Activated T-helper 2 cell treated with anti-CD3 and anti-CD28 coated beads, Interferon-gamma antibody, Interleukin-2, Interleukin-4, amounts not matched to agents 10 μg/mL and 5 μg/mL and 100 μg/mL, durations not matched to agents 14 hours and 24 hours and 36 hours (primary cell): ENCODE measurements around the gene LCK. TPM values are rescaled to one million over a fixed set of nuclear protein-coding genes. Genes with fewer than 3 reads are reported as not detected.
A peak's percentile ranks its signal among the peaks of the same experiment; 100 is the strongest.
"Not testable (repeated sequence)": the region's sequence is repeated elsewhere in the genome, so short reads cannot be mapped to it uniquely, and the experiment has no call there.

Experiments used
- DNase-seq: peaks from one replicate; pipeline ENCODE4 v3.0.0; 2021; ENCODE audit warnings: low spot score
- H3K27ac Mint-ChIP-seq: one replicate; pipeline ENCODE4 v1.8.0; 2021; ENCODE audit warnings: mixed read lengths
- H3K27me3 Mint-ChIP-seq: one replicate; pipeline ENCODE4 v1.8.0; 2021; ENCODE audit warnings: low read depth, mixed read lengths
- H3K36me3 Mint-ChIP-seq: one replicate; pipeline ENCODE4 v1.8.0; 2021; ENCODE audit warnings: low read depth, mixed read lengths
- H3K4me1 Mint-ChIP-seq: one replicate; pipeline ENCODE4 v1.8.0; 2021; ENCODE audit warnings: low read depth, mixed read lengths
- H3K4me3 Mint-ChIP-seq: one replicate; pipeline ENCODE4 v1.8.0; 2021; ENCODE audit warnings: low read depth, mild to moderate bottlenecking, moderate library complexity, mixed read lengths
- H3K9me3 Mint-ChIP-seq: one replicate; pipeline ENCODE4 v1.8.0; 2021; ENCODE audit warnings: mixed read lengths
- intact Hi-C: fragments of 100-400 bp; cut with micrococcal nuclease; formaldehyde crosslinking; loops from one replicate; pipeline ENCODE4 v1.15.1; 2023
- total RNA-seq: library from RNA; stranded (reverse); gene quantifications from 2 replicates; pipeline ENCODE4 v1.2.3, GENCODE V29; 2022

The LCK gene
- total RNA-seq, 1 donor from 2014 or later: 221 TPM

- H3K4me3 Mint-ChIP-seq: peak overlapping the region; percentile 94
- peak overlapping the region; percentile 99 for H3K27ac Mint-ChIP-seq
- no peaks in the 10 kb centered on the region for H3K27me3 Mint-ChIP-seq
- DNase-seq: no peak
- peaks cover 28% of the 10 kb centered on the region for H3K4me1 Mint-ChIP-seq
- no peaks in the 10 kb centered on the region for H3K9me3 Mint-ChIP-seq
- intact Hi-C loops: loop anchor here (2.0 to 5.0 kb wide), 3 partner anchors 36 to 68 kb away; partner anchors contain the start of genes EIF3I, MARCKSL1 and TMEM234
- H3K36me3 Mint-ChIP-seq: peaks cover 35% of the 10 kb centered on the region
These were observed 40.2 kb downstream of the LCK start for GRCh38 chr1:32291145-32291707.

- Mint-ChIP-seq H3K4me1 (peaks cover 34% of the 10 kb centered on the region), H3K27ac (peak within 1 kb of the TSS; percentile 99), H3K4me3 (peak within 1 kb of the TSS; percentile 94), H3K36me3 (peaks cover 36% of the 10 kb centered on the region), H3K9me3 (no peaks in the 10 kb centered on the region), H3K27me3 (no peaks in the 10 kb centered on the region)
- DNase-seq: peak; percentile 96
- intact Hi-C loops: loop anchor here (2.0 to 5.0 kb wide), 3 partner anchors 37 to 69 kb away; partner anchors contain the start of genes EIF3I, MARCKSL1 and TMEM234
These were observed 40.9 kb downstream of the LCK start, which contains the start of gene HDAC1 for GRCh38 chr1:32291708-32292538. HDAC1 (plus strand) TSS chr1:32292083; CDS start chr1:32292170, 87 bp downstream.

- Mint-ChIP-seq H3K4me1 (peaks cover 31% of the 10 kb centered on the region), H3K36me3 (peaks cover 55% of the 10 kb centered on the region)
- H3K27ac Mint-ChIP-seq, H3K27me3 Mint-ChIP-seq, intact Hi-C loops, H3K9me3 Mint-ChIP-seq, DNase-seq, H3K4me3 Mint-ChIP-seq: not testable (repeated sequence)
These were observed 47.1 kb downstream of the LCK start for GRCh38 chr1:32298211-32298610.

- no peak for DNase-seq
- intact Hi-C loops: no loop called here
- Mint-ChIP-seq H3K36me3 (peaks cover 66% of the 10 kb centered on the region), H3K4me3 (no peak overlapping the region), H3K27ac (no peak overlapping the region), H3K27me3 (no peaks in the 10 kb centered on the region), H3K9me3 (no peaks in the 10 kb centered on the region), H3K4me1 (peaks cover 31% of the 10 kb centered on the region)
These were observed 48.3 kb downstream of the LCK start for GRCh38 chr1:32299327-32299726.

- H3K36me3 Mint-ChIP-seq: peaks cover 71% of the 10 kb centered on the region
- DNase-seq: no peak
- intact Hi-C loops: no loop called here
- no peak overlapping the region for H3K4me3 Mint-ChIP-seq
- H3K27ac Mint-ChIP-seq: no peak overlapping the region
- H3K27me3 Mint-ChIP-seq: no peaks in the 10 kb centered on the region
- peaks cover 22% of the 10 kb centered on the region for H3K4me1 Mint-ChIP-seq
- H3K9me3 Mint-ChIP-seq: no peaks in the 10 kb centered on the region
These were observed 52.3 kb downstream of the LCK start for GRCh38 chr1:32303358-32303757.

DNA sequence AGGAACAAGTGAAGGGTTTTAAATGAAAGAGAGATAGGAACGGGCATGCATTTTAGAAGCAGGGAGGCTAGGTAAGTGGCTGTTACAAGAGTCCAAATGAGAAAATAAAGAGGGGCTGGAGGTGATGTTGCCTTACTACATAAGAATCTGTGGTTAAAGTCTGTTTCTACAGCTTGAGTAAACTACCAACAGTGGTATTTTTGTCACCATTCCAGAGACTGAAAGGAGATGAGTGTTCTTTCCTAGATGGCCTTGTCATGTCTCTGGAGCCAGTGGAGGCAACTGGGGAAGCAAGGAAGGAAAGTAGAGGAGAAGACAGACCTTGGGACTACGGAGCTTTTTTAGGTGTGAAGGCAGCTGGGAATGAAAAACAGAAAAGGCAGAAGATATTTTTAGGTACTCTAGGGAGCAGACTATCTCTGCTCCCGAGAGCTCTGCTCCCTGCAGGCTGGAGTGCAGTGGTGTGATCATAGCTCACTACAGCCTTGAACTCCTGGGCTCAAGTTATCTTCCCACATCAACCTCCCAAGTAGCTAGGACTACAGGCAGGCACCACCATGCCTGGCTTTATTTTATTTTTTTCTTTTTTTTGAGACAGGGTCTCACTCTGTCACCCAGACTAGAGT is 53.0 kb downstream of the LCK start:
- intact Hi-C loops: no loop called here
- Mint-ChIP-seq H3K36me3 (peaks cover 71% of the 10 kb centered on the region), H3K27me3 (no peaks in the 10 kb centered on the region), H3K4me1 (peaks cover 26% of the 10 kb centered on the region), H3K4me3 (no peak overlapping the region), H3K9me3 (no peaks in the 10 kb centered on the region), H3K27ac (no peak overlapping the region)
- DNase-seq: no peak

DNA sequence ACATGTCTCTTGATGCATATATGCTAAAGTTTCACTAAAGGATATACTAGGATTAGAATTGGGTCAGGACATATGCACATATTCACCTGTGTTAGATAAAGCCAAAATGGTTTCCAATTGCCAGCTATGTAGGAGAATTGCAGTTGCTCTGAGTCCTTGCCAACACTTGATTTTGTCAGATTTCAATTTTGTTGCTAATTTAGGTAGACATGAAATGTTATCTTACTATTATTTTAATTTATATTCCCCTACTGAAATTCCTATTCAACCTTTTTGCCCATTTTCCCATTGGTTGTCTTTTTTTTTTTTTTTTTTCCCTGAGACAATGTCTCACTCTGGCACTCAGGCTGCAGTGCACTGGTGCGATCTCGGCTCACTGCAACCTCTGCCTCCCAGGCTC is 54.2 kb downstream of the LCK start:
- DNase-seq: no peak
- Mint-ChIP-seq H3K36me3 (peaks cover 72% of the 10 kb centered on the region), H3K4me3 (no peak overlapping the region), H3K9me3 (no peaks in the 10 kb centered on the region), H3K27ac (no peak overlapping the region), H3K27me3 (no peaks in the 10 kb centered on the region), H3K4me1 (peaks cover 32% of the 10 kb centered on the region)
- intact Hi-C loops: no loop called here

GRCh38 chr1:32307324-32307723 is 56.3 kb downstream of the LCK start:
- no peak for DNase-seq
- Mint-ChIP-seq H3K4me3 (no peak overlapping the region), H3K9me3 (no peaks in the 10 kb centered on the region), H3K36me3 (peaks cover 60% of the 10 kb centered on the region), H3K27me3 (no peaks in the 10 kb centered on the region), H3K4me1 (peaks cover 42% of the 10 kb centered on the region), H3K27ac (peak overlapping the region; percentile 38)
- intact Hi-C loops: no loop called here

GRCh38 chr1:32309960-32310359 is 58.9 kb downstream of the LCK start:
- Mint-ChIP-seq H3K36me3 (peaks cover 47% of the 10 kb centered on the region), H3K27ac (no peak overlapping the region)

GRCh38 chr1:32311709-32312393 is 60.8 kb downstream of the LCK start:
- H3K27me3 Mint-ChIP-seq: no peaks in the 10 kb centered on the region
- intact Hi-C loops: no loop called here
- no peaks in the 10 kb centered on the region for H3K9me3 Mint-ChIP-seq
- H3K4me1 Mint-ChIP-seq: peaks cover 47% of the 10 kb centered on the region
- H3K27ac Mint-ChIP-seq: peak overlapping the region; percentile 42
- DNase-seq: no peak
- H3K4me3 Mint-ChIP-seq: no peak overlapping the region
- peaks cover 38% of the 10 kb centered on the region for H3K36me3 Mint-ChIP-seq

More at GRCh38 chr1:32309960-32310359, 58.9 kb downstream of the LCK start:
- Mint-ChIP-seq H3K4me3 (no peak overlapping the region), H3K27me3 (no peaks in the 10 kb centered on the region), H3K9me3 (no peaks in the 10 kb centered on the region), H3K4me1 (peaks cover 45% of the 10 kb centered on the region)
- intact Hi-C loops: no loop called here
- no peak for DNase-seq

GRCh38 chr1:32316903-32317277 is 65.8 kb downstream of the LCK start:
- intact Hi-C loops: no loop called here
- Mint-ChIP-seq H3K4me1 (peaks cover 26% of the 10 kb centered on the region), H3K27ac (no peak overlapping the region)

DNA sequence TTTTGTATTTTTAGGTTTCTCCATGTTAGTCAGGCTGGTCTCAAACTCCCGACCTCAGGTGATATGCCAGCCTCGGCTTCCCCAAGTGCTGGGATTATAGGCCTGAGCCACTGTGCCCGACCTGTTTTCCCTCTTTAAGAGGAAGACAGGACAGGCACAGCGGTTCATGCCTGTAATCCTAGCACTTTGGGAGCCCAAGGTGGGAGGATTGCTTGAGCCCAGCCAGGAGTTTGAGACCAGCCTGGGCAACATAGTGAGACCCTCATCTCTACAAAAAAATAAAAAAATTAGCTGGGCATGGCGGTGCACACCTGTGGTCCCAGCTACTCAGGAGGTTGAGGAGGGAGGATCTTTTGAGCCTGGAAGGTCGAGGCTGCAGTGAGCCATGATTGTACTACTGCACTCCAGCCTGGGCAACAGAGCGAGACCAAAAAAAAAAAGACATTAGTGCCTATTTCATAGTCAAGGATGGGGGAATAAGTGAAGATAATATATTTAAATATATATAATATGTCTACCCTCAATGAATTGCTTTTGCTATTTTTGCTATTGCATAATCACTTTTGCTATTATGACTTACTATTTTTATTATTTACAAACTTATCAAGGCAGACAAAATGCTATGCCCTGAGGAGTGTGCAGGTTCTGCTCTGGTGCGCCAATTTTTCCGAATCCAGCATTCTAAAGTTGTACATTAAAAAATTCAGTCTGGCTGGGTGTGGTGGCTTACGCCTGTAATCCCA is 67.2 kb downstream of the LCK start:
- no peaks in the 10 kb centered on the region for H3K9me3 Mint-ChIP-seq
- peaks cover 34% of the 10 kb centered on the region for H3K4me1 Mint-ChIP-seq
- H3K27ac Mint-ChIP-seq: no peak overlapping the region
- intact Hi-C loops: no loop called here
- H3K4me3 Mint-ChIP-seq: no peak overlapping the region
- no peaks in the 10 kb centered on the region for H3K27me3 Mint-ChIP-seq
- H3K36me3 Mint-ChIP-seq: peaks cover 55% of the 10 kb centered on the region
- no peak for DNase-seq

More at GRCh38 chr1:32316903-32317277, 65.8 kb downstream of the LCK start:
- no peak for DNase-seq
- no peaks in the 10 kb centered on the region for H3K9me3 Mint-ChIP-seq
- no peaks in the 10 kb centered on the region for H3K27me3 Mint-ChIP-seq
- no peak overlapping the region for H3K4me3 Mint-ChIP-seq
- peaks cover 45% of the 10 kb centered on the region for H3K36me3 Mint-ChIP-seq
